KMS-11 (cell line): Measurements from ENCODE around the gene GTF2IRD1.
"Not testable (repeated sequence)": the region's sequence is repeated elsewhere in the genome, so short reads cannot be mapped to it uniquely, and the experiment has no call there.

ENCODE experiments used
- H2AFZ ChIP-seq: fragments of 200-600 bp; sonication (generic); 2 replicates; pipeline ENCODE4 v1.6.1; 2016; ENCODE audit warnings: antibody characterized with exemption, mixed run types, low read depth
- H3K27ac ChIP-seq: fragments of 200-600 bp; sonication (generic); 2 replicates; pipeline ENCODE4 v1.6.1; 2016; ENCODE audit warnings: mild to moderate bottlenecking, mixed run types
- H3K27me3 ChIP-seq: fragments of 200-600 bp; sonication (generic); 2 replicates; pipeline ENCODE4 v1.6.1; 2017; ENCODE audit warnings: mild to moderate bottlenecking, low read depth, mixed run types, moderate library complexity; ENCODE audit not compliant: insufficient read depth
- H3K36me3 ChIP-seq: fragments of 200-600 bp; sonication (generic); 2 replicates; pipeline ENCODE4 v1.6.1; 2017; ENCODE audit warnings: mild to moderate bottlenecking, mixed run types; ENCODE audit not compliant: insufficient read depth
- H3K4me1 ChIP-seq: fragments of 200-600 bp; sonication (generic); 2 replicates; pipeline ENCODE4 v1.6.1; 2016; ENCODE audit warnings: mild to moderate bottlenecking, low read depth, mixed run types; ENCODE audit not compliant: poor library complexity, severe bottlenecking
- H3K4me2 ChIP-seq: fragments of 200-600 bp; sonication (generic); 2 replicates; pipeline ENCODE4 v1.7.0; 2016; ENCODE audit warnings: mild to moderate bottlenecking, mixed run types
- H3K4me3 ChIP-seq: fragments of 200-600 bp; sonication (generic); IDR thresholded peaks from 2 replicates; pipeline ENCODE4 v1.6.1; 2017; ENCODE audit warnings: low read depth, low read length, mixed read lengths; ENCODE audit not compliant: insufficient read depth
- H3K79me2 ChIP-seq: fragments of 200-600 bp; sonication (generic); 2 replicates; pipeline ENCODE4 v1.6.1; 2016; ENCODE audit warnings: low read depth, mixed run types; ENCODE audit not compliant: insufficient read depth
- H3K9ac ChIP-seq: fragments of 200-600 bp; sonication (generic); 2 replicates; pipeline ENCODE4 v1.6.1; 2016; ENCODE audit warnings: mild to moderate bottlenecking, mixed run types
- H4K20me1 ChIP-seq: fragments of 200-600 bp; sonication (generic); 2 replicates; pipeline ENCODE4 v1.6.1; 2016; ENCODE audit warnings: mild to moderate bottlenecking, mixed run types; ENCODE audit not compliant: insufficient read depth
- CTCF ChIP-seq: fragments of 200-600 bp; sonication (generic); conservative IDR thresholded peaks from 2 replicates; pipeline ENCODE4 v1.6.1; 2017; ENCODE audit warnings: low read depth, mild to moderate bottlenecking, antibody characterized with exemption, low read length, moderate library complexity, mixed read lengths

Gene GTF2IRD1

GRCh38 chr7:74439541-74439940 is 14.2 kb upstream of the GTF2IRD1 start:
- Histone ChIP-seq H3K27me3 (no peaks in the 10 kb centered on the region), H4K20me1 (no peaks in the 10 kb centered on the region), H2AFZ (no peak overlapping the region), H3K4me1 (no peaks in the 10 kb centered on the region), H3K9ac (no peak overlapping the region), H3K36me3 (no peaks in the 10 kb centered on the region), H3K79me2 (no peaks in the 10 kb centered on the region), H3K27ac (no peak overlapping the region), H3K4me3 (no peak overlapping the region), H3K4me2 (no peak overlapping the region)
- no peak for TF ChIP-seq CTCF

GRCh38 chr7:74440143-74440542 is 13.6 kb upstream of the GTF2IRD1 start:
- H4K20me1 ChIP-seq, H3K4me2 ChIP-seq, H3K9ac ChIP-seq, H2AFZ ChIP-seq, H3K4me1 ChIP-seq, H3K4me3 ChIP-seq, H3K79me2 ChIP-seq, H3K27ac ChIP-seq, H3K36me3 ChIP-seq, H3K27me3 ChIP-seq: not testable (repeated sequence)

GRCh38 chr7:74441801-74442200 is 11.9 kb upstream of the GTF2IRD1 start:
- H2AFZ ChIP-seq: no peak overlapping the region
- no peaks in the 10 kb centered on the region for H3K79me2 ChIP-seq
- H4K20me1 ChIP-seq: no peaks in the 10 kb centered on the region
- no peak overlapping the region for H3K27ac ChIP-seq
- H3K27me3 ChIP-seq: no peaks in the 10 kb centered on the region
- TF ChIP-seq CTCF: no peak
- no peaks in the 10 kb centered on the region for H3K36me3 ChIP-seq
- H3K4me2 ChIP-seq: no peak overlapping the region
- no peak overlapping the region for H3K9ac ChIP-seq
- H3K4me3 ChIP-seq: no peak overlapping the region
- H3K4me1 ChIP-seq: no peaks in the 10 kb centered on the region

- no peaks in the 10 kb centered on the region for H3K79me2 ChIP-seq
- no peak overlapping the region for H3K4me2 ChIP-seq
- no peak overlapping the region for H2AFZ ChIP-seq
- H4K20me1 ChIP-seq: no peaks in the 10 kb centered on the region
- TF ChIP-seq CTCF: no peak
- H3K27ac ChIP-seq: no peak overlapping the region
- no peaks in the 10 kb centered on the region for H3K27me3 ChIP-seq
- H3K4me1 ChIP-seq: no peaks in the 10 kb centered on the region
- no peak overlapping the region for H3K9ac ChIP-seq
- H3K4me3 ChIP-seq: no peak overlapping the region
- H3K36me3 ChIP-seq: no peaks in the 10 kb centered on the region
Observed at GRCh38 chr7:74443543-74444247, 10.0 kb upstream of the GTF2IRD1 start.

- H3K36me3 ChIP-seq: no peaks in the 10 kb centered on the region
- no peak overlapping the region for H2AFZ ChIP-seq
- no peak for TF ChIP-seq CTCF
Observed at GRCh38 chr7:74449144-74449543, 4.6 kb upstream of the GTF2IRD1 start.

More at GRCh38 chr7:74449144-74449543, 4.6 kb upstream of the GTF2IRD1 start:
- Histone ChIP-seq H4K20me1 (no peaks in the 10 kb centered on the region), H3K9ac (no peak overlapping the region), H3K27me3 (no peaks in the 10 kb centered on the region), H3K79me2 (no peaks in the 10 kb centered on the region), H3K4me3 (no peak overlapping the region), H3K27ac (no peak overlapping the region), H3K4me1 (no peaks in the 10 kb centered on the region), H3K4me2 (no peak overlapping the region)
